SK-N-SH (cell line): Measurements from ENCODE around the gene SNAP25. TPM values are rescaled to one million over a fixed set of nuclear protein-coding genes. Genes with fewer than 3 reads are reported as not detected.

ENCODE experiments used
- CTCF ChIA-PET: fragments of 300-600, 350-600 bp; formaldehyde crosslinking; extraction: SDS; loops from one replicate; lab custom pipeline; 2021; lab: Yijun Ruan, JAX
- POLR2A ChIA-PET: fragments of 350-600 bp; sonication (Branson Sonifier 250); formaldehyde crosslinking; extraction: SDS; loops from one replicate; lab custom pipeline; 2020; ENCODE audit warnings: antibody characterized with exemption, inconsistent platforms; lab: Yijun Ruan, JAX
- DNase-seq: peaks from one replicate; pipeline ENCODE4 v3.0.0; 2012
- H2AFZ ChIP-seq: fragments of 200-600 bp; sonication (generic); 2 replicates; pipeline ENCODE4 v1.8.1; 2016; ENCODE audit warnings: antibody characterized with exemption, mild to moderate bottlenecking, low read depth
- H3F3A ChIP-seq: fragments of 200-600 bp; sonication (generic); replicated peaks from 2 replicates; pipeline ENCODE3; 2016; ENCODE audit warnings: antibody characterized with exemption, mild to moderate bottlenecking; ENCODE audit not compliant: insufficient read depth
- H3K27ac ChIP-seq, 2 experiments: fragments of 200-500 bp in 1 of 2; fragments of 200-600 bp in 1 of 2; sonication (Bioruptor generic) in 1 of 2; sonication (generic), shearing (Covaris generic) in 1 of 2; 2 replicates each; pipeline versions ENCODE4 v1.5.1 to v1.6.1; 2014 to 2016; ENCODE audit warnings: low read depth in 2 of 2, inconsistent platforms in 1 of 2, low read length in 1 of 2, mild to moderate bottlenecking in 1 of 2, mixed read lengths in 1 of 2
- H3K27me3 ChIP-seq: fragments of 200-600 bp; sonication (generic), shearing (Covaris generic); 2 replicates; pipeline ENCODE4 v1.6.1; 2016; ENCODE audit warnings: mixed run types; ENCODE audit not compliant: insufficient read depth
- H3K36me3 ChIP-seq, 2 experiments: fragments of 200-500 bp in 1 of 2; fragments of 200-600 bp in 1 of 2; sonication (Bioruptor generic) in 1 of 2; sonication (generic) in 1 of 2; replicated peaks in 1 of 2; 2 replicates each; pipeline versions ENCODE3 to v1.5.1; 2014 to 2016; ENCODE audit warnings: low read length in 1 of 2, mild to moderate bottlenecking in 1 of 2; ENCODE audit not compliant: insufficient read depth in 2 of 2, control insufficient read depth in 1 of 2
- H3K4me1 ChIP-seq, 2 experiments: fragments of 200-500 bp in 1 of 2; fragments of 200-600 bp in 1 of 2; sonication (Bioruptor generic) in 1 of 2; sonication (generic), shearing (Covaris generic) in 1 of 2; 2 replicates each; pipeline versions ENCODE4 v1.5.1 to v1.6.1; 2014 to 2016; ENCODE audit warnings: low read depth in 1 of 2, low read length in 1 of 2, mixed run types in 1 of 2; ENCODE audit not compliant: insufficient read depth in 2 of 2, control insufficient read depth in 1 of 2
- H3K4me2 ChIP-seq: fragments of 200-600 bp; sonication (generic), shearing (Covaris generic); 2 replicates; pipeline ENCODE4 v1.6.1; 2017; ENCODE audit warnings: mixed run types
- H3K4me3 ChIP-seq, 2 experiments: fragments of 200-500 bp in 1 of 2; fragments of 200-600 bp in 1 of 2; sonication (Bioruptor generic) in 1 of 2; sonication (generic), shearing (Covaris generic) in 1 of 2; 2 replicates each; pipeline versions ENCODE4 v1.5.1 to v1.8.1; 2014 to 2016; ENCODE audit warnings: low read depth in 2 of 2, inconsistent platforms in 1 of 2, low read length in 1 of 2, mild to moderate bottlenecking in 1 of 2, mixed read lengths in 1 of 2, moderate library complexity in 1 of 2
- H3K79me2 ChIP-seq: fragments of 200-600 bp; sonication (generic); 2 replicates; pipeline ENCODE4 v1.8.1; 2017; ENCODE audit warnings: mild to moderate bottlenecking; ENCODE audit not compliant: insufficient read depth
- H3K9ac ChIP-seq: fragments of 200-600 bp; sonication (generic); 2 replicates; pipeline ENCODE4 v1.6.1; 2017; ENCODE audit warnings: mixed run types
- H3K9me2 ChIP-seq: fragments of 200-600 bp; sonication (generic); 2 replicates; pipeline ENCODE4 v1.6.1; 2017; ENCODE audit warnings: mixed run types
- H3K9me3 ChIP-seq: fragments of 200-600 bp; sonication (generic); 2 replicates; pipeline ENCODE4 v1.6.1; 2017; ENCODE audit warnings: mixed run types, mild to moderate bottlenecking, moderate library complexity
- H4K20me1 ChIP-seq: fragments of 200-600 bp; sonication (generic); 2 replicates; pipeline ENCODE4 v1.6.1; 2017; ENCODE audit warnings: mild to moderate bottlenecking, mixed run types; ENCODE audit not compliant: insufficient read depth
- CHD2 ChIP-seq: fragments of 150-350 bp; IDR thresholded peaks from 2 replicates; pipeline ENCODE4 v1.6.1; 2018; ENCODE audit warnings: low read length; ENCODE audit not compliant: partially characterized antibody
- CTCF ChIP-seq: fragments of 200-600 bp; sonication (generic); IDR thresholded peaks from 2 replicates; pipeline ENCODE4 v1.6.1; 2017; ENCODE audit warnings: antibody characterized with exemption, mild to moderate bottlenecking, moderate library complexity
- EZH2phosphoT487 ChIP-seq: fragments of 200-600 bp; sonication (generic); IDR thresholded peaks from 2 replicates; pipeline ENCODE4 v1.6.1; 2017; ENCODE audit warnings: low read depth, mixed run types, mild to moderate bottlenecking, antibody characterized with exemption, moderate library complexity, borderline replicate concordance
- GABPA ChIP-seq: IDR thresholded peaks from 2 replicates; pipeline ENCODE4 v1.4.0; 2012; ENCODE audit warnings: low read depth, mild to moderate bottlenecking
- IRF3 ChIP-seq: fragments of 150-350 bp; IDR thresholded peaks from 2 replicates; pipeline ENCODE4 v1.6.1; 2016; ENCODE audit warnings: mild to moderate bottlenecking, low read depth, low read length
- MXI1 ChIP-seq: IDR thresholded peaks from 2 replicates; pipeline ENCODE4 v1.6.1; 2012; ENCODE audit warnings: mild to moderate bottlenecking, low read depth, low read length, improper control_type of control experiment
- PBX3 ChIP-seq: IDR thresholded peaks from 2 replicates; pipeline ENCODE4; 2012
- RAD21 ChIP-seq: IDR thresholded peaks from 2 replicates; pipeline ENCODE4 v1.6.1; 2012; ENCODE audit warnings: mild to moderate bottlenecking, low read length
- RXRA ChIP-seq: IDR thresholded peaks from 2 replicates; pipeline ENCODE4 v1.4.0; 2012; ENCODE audit warnings: low read depth, mild to moderate bottlenecking, borderline replicate concordance
- TCF12 ChIP-seq: IDR thresholded peaks from 2 replicates; pipeline ENCODE4 v1.4.0; 2012
- WGBS: methylation state at CpG from one replicate; pipeline ENCODE4 v1.1.6; 2017; ENCODE audit warnings: low lambda C conversion rate; 5-methylcytosine and 5-hydroxymethylcytosine counted together
- polyA plus RNA-seq, 3 experiments: library from polyadenylated mRNA; depleted of rRNA; stranded (reverse); fragments of >200 nt; gene quantifications; 2 replicates each; pipeline ENCODE4 v1.2.3, GENCODE V29; 2012

The SNAP25 gene
- polyA plus RNA-seq, 1 of the 3 experiments (the other 2 are of a cell fraction): 42.4 TPM

GRCh38 chr20:10316582-10316981, 98.0 kb downstream of the SNAP25 start:
- POLR2A ChIA-PET: no interaction called here
- WGBS: 83% methylated on average over 2 of the region's 2 CpGs
- H3K4me3 ChIP-seq: no peak overlapping the region

GRCh38 chr20:10318291-10319024, 99.8 kb downstream of the SNAP25 start:
- TF ChIP-seq PBX3 (no peak), GABPA (no peak), MXI1 (no peak), TCF12 (no peak), CTCF (no peak), IRF3 (no peak), RXRA (no peak), CHD2 (no peak)
- no peaks in the 10 kb centered on the region for H3K36me3 ChIP-seq
- H3K27me3 ChIP-seq: no peaks in the 10 kb centered on the region
- H3K4me2 ChIP-seq: no peak overlapping the region
- H3K27ac ChIP-seq: no peak overlapping the region
- H2AFZ ChIP-seq: no peak overlapping the region
- POLR2A ChIA-PET: interaction anchor here (0.8 to 1.0 kb wide), 2 partner anchors 9 to 100 kb away, joined by 3 read pairs; partner anchors contain the start of gene SNAP25
- no peaks in the 10 kb centered on the region for H3K79me2 ChIP-seq
- H3K4me1 ChIP-seq: peaks cover 0 to 8% of the 10 kb centered on the region in 2 experiments; a peak in 2 of 4 replicates
- WGBS: 75% methylated on average over 5 of the region's 5 CpGs
- no peak overlapping the region for H3K9ac ChIP-seq
- H3K4me3 ChIP-seq: no peak overlapping the region
- CTCF ChIA-PET: no interaction called here
- no peaks in the 10 kb centered on the region for H3K9me3 ChIP-seq
- no peak for DNase-seq
- no peaks in the 10 kb centered on the region for H3K9me2 ChIP-seq
- H4K20me1 ChIP-seq: no peaks in the 10 kb centered on the region
- no peaks in the 10 kb centered on the region for H3F3A ChIP-seq

More at GRCh38 chr20:10316582-10316981, 98.0 kb downstream of the SNAP25 start:
- no peaks in the 10 kb centered on the region for H3K9me3 ChIP-seq
- no peaks in the 10 kb centered on the region for H3K27me3 ChIP-seq
- no peaks in the 10 kb centered on the region for H3K36me3 ChIP-seq
- no peaks in the 10 kb centered on the region for H4K20me1 ChIP-seq
- no peaks in the 10 kb centered on the region for H3F3A ChIP-seq
- H3K4me2 ChIP-seq: no peak overlapping the region
- no peak for TF ChIP-seq EZH2phosphoT487
- peak; percentile 32; the same call in 1 of the 2 replicates for TF ChIP-seq RAD21
- TF ChIP-seq PBX3: no peak
- peak; percentile 46 for TF ChIP-seq CTCF
- no peak for DNase-seq
- no peak overlapping the region for H3K9ac ChIP-seq
- peaks cover 4% of the 10 kb centered on the region in 2 experiments; a peak in 3 of 4 replicates for H3K4me1 ChIP-seq
- H2AFZ ChIP-seq: no peak overlapping the region
- H3K79me2 ChIP-seq: no peaks in the 10 kb centered on the region
- no peaks in the 10 kb centered on the region for H3K9me2 ChIP-seq
- CTCF ChIA-PET: interaction anchor here (1.1 to 1.6 kb wide), 3 partner anchors 36 to 117 kb away, joined by 3 read pairs; partner anchors contain the start of gene MKKS
- H3K27ac ChIP-seq: no peak overlapping the region
